Breast epithelium (tissue), 3 donors: ENCODE results near the gene KMT2D.

Experiments used
- POLR2A ChIP-seq: fragments of 450-650 bp; IDR thresholded peaks from one replicate; pipeline ENCODE4 v1.6.1; 2016; ENCODE audit warnings: antibody characterized with exemption, mild to moderate bottlenecking, moderate library complexity
- POLR2AphosphoS5 ChIP-seq, 3 donors: sonication (generic); formaldehyde crosslinking; IDR thresholded peaks; one replicate each; pipeline ENCODE4 v1.6.1; 2017; ENCODE audit warnings: antibody characterized with exemption in 3 of 3
- TF ChIP-seq, protein P1 (sequence below), 3 donors: fragments of 450-650 bp; IDR thresholded peaks; one replicate each; pipeline ENCODE4 v1.5.1; 2016 to 2017; ENCODE audit warnings: antibody characterized with exemption in 3 of 3, mild to moderate bottlenecking in 3 of 3, moderate library complexity in 3 of 3

DNA sequence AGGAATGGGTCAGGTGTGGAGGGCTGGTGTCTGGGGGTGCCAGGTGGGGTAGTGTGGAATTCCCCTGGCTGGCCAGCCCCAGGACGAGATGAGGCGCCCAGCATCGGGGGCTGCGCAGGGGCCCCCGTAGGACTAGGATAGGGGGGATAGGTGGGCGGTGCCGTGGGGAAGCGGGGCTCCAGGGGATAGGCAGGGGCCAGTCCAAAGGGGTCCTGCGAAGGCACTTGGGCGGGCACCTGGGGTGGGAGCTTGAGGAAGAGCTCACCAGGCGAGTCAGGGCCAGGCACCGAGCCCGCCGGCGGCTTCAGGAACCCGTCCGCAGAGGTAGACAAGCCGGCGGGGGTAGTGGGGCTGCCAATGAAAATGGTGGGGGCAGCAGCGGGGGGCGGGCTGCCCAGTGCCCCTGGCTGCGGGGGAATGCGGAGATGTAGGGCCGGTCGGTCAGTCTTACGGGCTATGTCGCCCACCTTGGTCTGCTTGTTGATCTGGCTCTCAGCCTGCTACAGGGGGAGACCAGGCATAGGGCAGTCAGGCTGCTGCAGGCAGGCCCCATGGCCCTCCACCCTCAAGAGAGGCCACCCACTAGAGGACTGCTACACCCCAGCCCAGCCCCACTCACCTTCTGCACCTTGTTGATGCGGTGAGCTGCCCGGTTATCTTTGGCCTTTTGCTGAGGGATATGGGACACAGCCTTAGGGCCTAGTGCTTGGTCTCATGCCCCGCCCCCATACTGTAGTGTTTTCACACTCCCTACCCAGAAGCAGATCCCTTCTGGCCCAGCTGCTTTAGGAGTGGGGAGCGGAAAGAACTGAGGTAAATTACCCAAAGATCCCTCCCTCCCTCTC is 19.3 kb downstream of the KMT2D start:
- TF ChIP-seq, protein P1, sequence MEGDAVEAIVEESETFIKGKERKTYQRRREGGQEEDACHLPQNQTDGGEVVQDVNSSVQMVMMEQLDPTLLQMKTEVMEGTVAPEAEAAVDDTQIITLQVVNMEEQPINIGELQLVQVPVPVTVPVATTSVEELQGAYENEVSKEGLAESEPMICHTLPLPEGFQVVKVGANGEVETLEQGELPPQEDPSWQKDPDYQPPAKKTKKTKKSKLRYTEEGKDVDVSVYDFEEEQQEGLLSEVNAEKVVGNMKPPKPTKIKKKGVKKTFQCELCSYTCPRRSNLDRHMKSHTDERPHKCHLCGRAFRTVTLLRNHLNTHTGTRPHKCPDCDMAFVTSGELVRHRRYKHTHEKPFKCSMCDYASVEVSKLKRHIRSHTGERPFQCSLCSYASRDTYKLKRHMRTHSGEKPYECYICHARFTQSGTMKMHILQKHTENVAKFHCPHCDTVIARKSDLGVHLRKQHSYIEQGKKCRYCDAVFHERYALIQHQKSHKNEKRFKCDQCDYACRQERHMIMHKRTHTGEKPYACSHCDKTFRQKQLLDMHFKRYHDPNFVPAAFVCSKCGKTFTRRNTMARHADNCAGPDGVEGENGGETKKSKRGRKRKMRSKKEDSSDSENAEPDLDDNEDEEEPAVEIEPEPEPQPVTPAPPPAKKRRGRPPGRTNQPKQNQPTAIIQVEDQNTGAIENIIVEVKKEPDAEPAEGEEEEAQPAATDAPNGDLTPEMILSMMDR (IDR thresholded peaks at IDR 0.05): no peak
- TF ChIP-seq POLR2AphosphoS5 (IDR thresholded peaks at IDR 0.05) (no peak), POLR2A (no peak)
